ENCODE results near the gene FST.

Gene FST

DNA sequence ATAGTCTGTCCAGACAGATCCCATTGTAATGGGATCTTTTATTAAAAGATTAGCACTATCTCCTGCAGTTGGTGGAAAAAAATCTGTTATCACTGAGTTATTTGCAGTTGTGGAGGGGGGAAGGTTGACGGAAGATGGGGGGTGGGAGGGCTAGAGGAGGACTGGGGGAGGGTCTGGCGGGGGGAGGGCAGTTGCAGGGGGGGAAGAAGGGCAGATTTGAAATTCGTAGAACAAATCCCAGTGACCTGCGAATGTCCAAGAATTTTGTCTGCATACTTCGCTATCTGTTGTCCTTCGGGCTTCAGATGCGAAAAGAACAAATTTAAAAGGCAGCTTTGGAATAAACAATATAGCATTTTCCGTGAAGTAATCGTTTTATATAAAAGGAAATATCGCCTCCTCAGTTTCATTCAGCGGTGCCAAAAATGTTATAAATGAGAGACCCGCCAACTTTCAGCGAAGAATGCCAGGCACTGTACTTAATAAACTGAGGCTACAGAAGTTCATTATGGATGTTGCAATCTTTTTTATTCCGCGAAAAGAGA lies 1.3 kb upstream of the FST start:
- Histone ChIP-seq H3K4me3 (ENCODE audit: low read length) (no peak overlapping the region), H3K27me3 (ENCODE audit: control insufficient read depth, low read length) (peaks cover 57% of the 10 kb centered on the region)
- TF ChIP-seq, protein P1, sequence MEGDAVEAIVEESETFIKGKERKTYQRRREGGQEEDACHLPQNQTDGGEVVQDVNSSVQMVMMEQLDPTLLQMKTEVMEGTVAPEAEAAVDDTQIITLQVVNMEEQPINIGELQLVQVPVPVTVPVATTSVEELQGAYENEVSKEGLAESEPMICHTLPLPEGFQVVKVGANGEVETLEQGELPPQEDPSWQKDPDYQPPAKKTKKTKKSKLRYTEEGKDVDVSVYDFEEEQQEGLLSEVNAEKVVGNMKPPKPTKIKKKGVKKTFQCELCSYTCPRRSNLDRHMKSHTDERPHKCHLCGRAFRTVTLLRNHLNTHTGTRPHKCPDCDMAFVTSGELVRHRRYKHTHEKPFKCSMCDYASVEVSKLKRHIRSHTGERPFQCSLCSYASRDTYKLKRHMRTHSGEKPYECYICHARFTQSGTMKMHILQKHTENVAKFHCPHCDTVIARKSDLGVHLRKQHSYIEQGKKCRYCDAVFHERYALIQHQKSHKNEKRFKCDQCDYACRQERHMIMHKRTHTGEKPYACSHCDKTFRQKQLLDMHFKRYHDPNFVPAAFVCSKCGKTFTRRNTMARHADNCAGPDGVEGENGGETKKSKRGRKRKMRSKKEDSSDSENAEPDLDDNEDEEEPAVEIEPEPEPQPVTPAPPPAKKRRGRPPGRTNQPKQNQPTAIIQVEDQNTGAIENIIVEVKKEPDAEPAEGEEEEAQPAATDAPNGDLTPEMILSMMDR (IDR thresholded peaks at IDR 0.05; ENCODE audit: low read depth, low read length, poor library complexity, severe bottlenecking): no peak
- TF ChIP-seq EZH2phosphoT487 (IDR thresholded peaks at IDR 0.05; ENCODE audit: borderline replicate concordance, low read length): no peak; the same call in 1 of the 2 replicates

DNA sequence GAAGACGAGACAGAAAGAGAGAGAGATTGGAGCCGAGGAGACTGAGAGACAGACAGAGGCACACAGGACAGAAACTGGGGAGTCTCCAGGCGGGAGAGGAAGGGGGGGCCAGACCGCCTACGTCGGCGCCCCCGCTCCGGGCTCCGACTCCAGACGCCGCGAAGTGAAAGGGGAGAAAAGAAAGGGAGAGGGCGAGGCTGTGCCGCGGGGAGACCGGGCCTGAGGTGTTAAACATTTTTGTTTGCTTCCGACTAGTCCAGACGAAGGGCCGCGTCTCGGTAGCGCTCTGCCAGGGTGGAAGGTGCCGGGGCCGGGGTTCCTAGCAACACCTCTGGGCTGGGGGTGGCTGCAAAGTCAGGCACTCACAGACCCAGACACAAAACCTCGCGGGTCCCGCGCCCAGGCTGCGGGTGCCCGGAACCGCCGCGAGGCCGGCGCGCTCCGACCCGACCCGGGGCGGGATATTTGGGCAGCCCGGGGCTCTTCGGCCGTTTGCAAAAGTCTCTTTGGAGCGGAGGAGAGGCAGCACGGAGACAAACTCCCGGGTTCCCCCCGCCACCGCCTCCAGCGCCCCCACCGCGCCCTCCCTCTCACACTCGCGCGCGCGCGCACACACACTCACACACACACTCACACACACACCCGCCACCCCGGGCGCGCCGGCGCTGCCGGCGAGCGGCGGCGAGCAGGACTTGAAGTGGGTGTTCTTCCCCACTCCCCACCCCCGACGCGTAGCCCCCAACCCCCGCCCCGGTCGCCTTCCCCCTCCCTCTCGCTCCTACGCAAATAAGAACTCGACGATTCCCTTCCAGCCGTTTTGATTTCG lies 626 bp upstream of the FST start:
- Histone ChIP-seq H3K27ac (ENCODE audit: low read depth, low read length) (no peak overlapping the region), H3K79me2 (ENCODE audit: control insufficient read depth, low read length) (no peaks in the 10 kb centered on the region), H3K4me3 (ENCODE audit: low read length) (peak overlapping the region; percentile 25; the same call in 1 of the 2 replicates), H4K20me1 (ENCODE audit: control insufficient read depth, insufficient read depth, low read depth, low read length) (no peaks in the 10 kb centered on the region), H3F3A (ENCODE audit: control insufficient read depth, insufficient read depth) (no peaks in the 10 kb centered on the region), H3K9me2 (replicated peaks; ENCODE audit: control insufficient read depth, low read length) (no peaks in the 10 kb centered on the region), H3K4me2 (ENCODE audit: low read length) (peak overlapping the region; percentile 23), H3K9me3 (ENCODE audit: control insufficient read depth, insufficient read depth, low read length) (no peaks in the 10 kb centered on the region), H3K27me3 (ENCODE audit: control insufficient read depth, low read length) (peaks cover 59% of the 10 kb centered on the region), H3K36me3 (ENCODE audit: control insufficient read depth, low read length) (no peaks in the 10 kb centered on the region), H3K4me1 (ENCODE audit: control insufficient read depth, low read length) (peaks cover 13% of the 10 kb centered on the region)
- TF ChIP-seq EZH2phosphoT487 (IDR thresholded peaks at IDR 0.05; ENCODE audit: borderline replicate concordance, low read length): peak; percentile 90; the same call in 1 of the 2 replicates
- TF ChIP-seq, protein P1 (IDR thresholded peaks at IDR 0.05; ENCODE audit: low read depth, low read length, poor library complexity, severe bottlenecking): no peak

More for the DNA sequence above, 1.3 kb upstream of the FST start:
- no peaks in the 10 kb centered on the region for H3K79me2 ChIP-seq (ENCODE audit: control insufficient read depth, low read length)
- no peaks in the 10 kb centered on the region for H3K9me2 ChIP-seq (replicated peaks; ENCODE audit: control insufficient read depth, low read length)
- no peaks in the 10 kb centered on the region for H3K9me3 ChIP-seq (ENCODE audit: control insufficient read depth, insufficient read depth, low read length)
- no peak overlapping the region for H3K27ac ChIP-seq (ENCODE audit: low read depth, low read length)
- no peaks in the 10 kb centered on the region for H4K20me1 ChIP-seq (ENCODE audit: control insufficient read depth, insufficient read depth, low read depth, low read length)
- no peaks in the 10 kb centered on the region for H3K36me3 ChIP-seq (ENCODE audit: control insufficient read depth, low read length)
- peak overlapping the region; percentile 23 for H3K4me2 ChIP-seq (ENCODE audit: low read length)
- H3K4me1 ChIP-seq (ENCODE audit: control insufficient read depth, low read length): peaks cover 13% of the 10 kb centered on the region
- H3F3A ChIP-seq (ENCODE audit: control insufficient read depth, insufficient read depth): no peaks in the 10 kb centered on the region

DNA sequence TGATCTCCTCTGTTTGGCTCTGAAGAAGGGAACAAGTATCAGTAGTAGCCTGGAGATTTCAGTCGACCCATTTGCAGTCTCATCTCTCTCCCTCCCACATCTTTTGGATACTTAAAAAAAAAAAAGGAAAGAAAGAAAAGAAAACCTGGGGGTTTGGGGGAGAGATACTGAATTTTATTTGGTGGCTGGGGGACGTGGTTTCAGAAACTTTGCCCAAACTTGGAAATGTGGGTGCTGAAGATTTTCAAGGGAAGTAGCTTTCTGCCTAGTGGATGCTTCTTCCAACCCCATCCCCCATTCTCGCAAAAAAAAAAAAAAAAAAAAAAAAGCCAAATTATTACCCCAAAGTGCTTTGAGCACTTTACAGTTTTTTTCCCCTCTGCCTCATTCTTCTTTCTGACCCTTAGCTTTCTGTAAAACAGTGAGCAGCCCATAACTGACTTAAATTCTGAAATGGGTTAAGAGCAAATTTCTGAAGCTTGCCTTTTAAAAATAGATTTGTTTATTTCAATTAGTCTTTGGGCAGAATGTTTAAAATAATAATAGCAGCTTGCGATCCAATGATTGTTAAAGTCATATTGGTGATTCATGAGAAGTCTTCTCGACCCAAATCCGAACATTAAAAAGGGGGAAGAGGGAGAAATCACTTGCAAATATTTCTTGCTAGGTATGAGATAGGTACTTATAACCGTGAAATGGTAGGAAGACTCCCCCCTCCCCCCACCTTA lies 894 bp downstream of the FST start:
- H3K4me3 ChIP-seq (ENCODE audit: low read length): peak overlapping the region; percentile 44; the same call in 1 of the 2 replicates
- no peaks in the 10 kb centered on the region for H4K20me1 ChIP-seq (ENCODE audit: control insufficient read depth, insufficient read depth, low read depth, low read length)
- TF ChIP-seq, protein P1 (IDR thresholded peaks at IDR 0.05; ENCODE audit: low read depth, low read length, poor library complexity, severe bottlenecking): no peak
- peak; percentile 12; the same call in 1 of the 2 replicates for TF ChIP-seq EZH2phosphoT487 (IDR thresholded peaks at IDR 0.05; ENCODE audit: borderline replicate concordance, low read length)
- H3K4me2 ChIP-seq (ENCODE audit: low read length): peak overlapping the region; percentile 48
- H3K79me2 ChIP-seq (ENCODE audit: control insufficient read depth, low read length): no peaks in the 10 kb centered on the region
- H3K27ac ChIP-seq (ENCODE audit: low read depth, low read length): no peak overlapping the region
- H3K36me3 ChIP-seq (ENCODE audit: control insufficient read depth, low read length): no peaks in the 10 kb centered on the region
- no peaks in the 10 kb centered on the region for H3F3A ChIP-seq (ENCODE audit: control insufficient read depth, insufficient read depth)
- H3K27me3 ChIP-seq (ENCODE audit: control insufficient read depth, low read length): peaks cover 59% of the 10 kb centered on the region
- H3K9me3 ChIP-seq (ENCODE audit: control insufficient read depth, insufficient read depth, low read length): no peaks in the 10 kb centered on the region
- no peaks in the 10 kb centered on the region for H3K9me2 ChIP-seq (replicated peaks; ENCODE audit: control insufficient read depth, low read length)
- H3K4me1 ChIP-seq (ENCODE audit: control insufficient read depth, low read length): peaks cover 13% of the 10 kb centered on the region
